HG03139 (cell line): Measurements from ENCODE around the gene RP9.
"Not testable (repeated sequence)": the region's sequence is repeated elsewhere in the genome, so short reads cannot be mapped to it uniquely, and the experiment has no call there.

Source experiments
- ATAC-seq: cut with Tn5 transposase; IDR thresholded peaks from one replicate; pipeline ENCODE4 v1.9.1; 2021; ENCODE audit not compliant: unreplicated experiment

Gene RP9

GRCh38 chr7:33107136-33108066, 1.8 kb downstream of the RP9 start:
- ATAC-seq = no peak

- ATAC-seq = no peak
Observed at GRCh38 chr7:33101906-33102305, 7.3 kb downstream of the RP9 start.

GRCh38 chr7:33100770-33101169, 8.4 kb downstream of the RP9 start:
- no peak for ATAC-seq

- ATAC-seq = no peak
Observed at GRCh38 chr7:33099154-33099940, 9.9 kb downstream of the RP9 start.

DNA sequence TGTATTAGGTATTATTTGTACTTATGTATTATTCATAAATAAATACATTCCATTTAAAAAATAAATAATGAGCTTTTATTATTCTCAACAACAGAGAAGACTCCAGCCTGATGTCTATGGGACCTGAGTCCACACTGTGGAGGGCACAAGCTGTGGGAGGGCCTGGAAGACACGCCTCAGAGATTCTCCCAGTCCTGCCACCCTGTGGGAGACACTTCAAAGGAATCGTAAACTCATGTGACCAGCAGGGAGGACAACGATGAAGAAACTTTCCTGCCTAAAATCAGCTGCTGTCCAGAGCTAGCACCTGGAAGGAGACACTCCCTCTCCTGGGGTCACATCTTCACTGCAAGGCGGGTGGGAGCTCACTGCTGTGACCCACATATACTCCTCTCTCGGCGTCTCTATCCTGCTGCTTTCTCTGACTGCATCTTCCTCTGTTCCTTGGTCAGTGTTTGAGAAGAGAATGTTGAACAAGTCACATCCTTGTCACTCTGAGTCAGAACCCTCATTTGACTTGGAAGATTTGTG, 14.4 kb downstream of the RP9 start:
- not testable (repeated sequence) for ATAC-seq

- no peak for ATAC-seq
Observed at GRCh38 chr7:33093266-33093665, 15.9 kb downstream of the RP9 start.

DNA sequence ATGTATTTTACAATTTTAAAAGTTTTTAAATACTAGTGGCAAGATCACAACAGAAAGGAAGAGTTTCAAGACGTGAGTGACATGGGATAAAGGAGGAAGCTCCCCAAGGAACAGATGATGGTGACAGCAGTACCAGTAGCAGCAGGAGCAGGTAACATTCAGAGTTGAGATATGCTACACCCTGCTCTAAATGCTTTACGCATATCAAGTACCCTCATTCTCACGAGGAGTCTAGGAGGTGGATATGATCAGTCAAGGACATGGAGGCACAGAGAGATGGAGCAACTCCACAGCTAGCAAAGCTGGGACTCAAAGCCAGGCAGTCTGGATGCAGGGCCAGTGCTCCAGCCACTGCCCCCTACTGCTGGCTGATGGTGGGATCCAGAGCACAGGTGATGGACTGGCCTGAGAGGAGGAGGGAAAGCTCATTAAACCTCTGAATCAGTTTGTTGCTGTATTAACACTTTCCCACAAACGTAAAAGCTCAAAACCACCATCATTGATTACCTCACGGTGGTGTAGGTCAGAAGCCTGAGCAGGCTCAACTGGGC, 17.5 kb downstream of the RP9 start:
- no peak for ATAC-seq

- no peak for ATAC-seq
Observed at GRCh38 chr7:33091111-33091531, 18.1 kb downstream of the RP9 start.

- ATAC-seq = no peak
Observed at GRCh38 chr7:33089142-33089541, 20.1 kb downstream of the RP9 start.

DNA sequence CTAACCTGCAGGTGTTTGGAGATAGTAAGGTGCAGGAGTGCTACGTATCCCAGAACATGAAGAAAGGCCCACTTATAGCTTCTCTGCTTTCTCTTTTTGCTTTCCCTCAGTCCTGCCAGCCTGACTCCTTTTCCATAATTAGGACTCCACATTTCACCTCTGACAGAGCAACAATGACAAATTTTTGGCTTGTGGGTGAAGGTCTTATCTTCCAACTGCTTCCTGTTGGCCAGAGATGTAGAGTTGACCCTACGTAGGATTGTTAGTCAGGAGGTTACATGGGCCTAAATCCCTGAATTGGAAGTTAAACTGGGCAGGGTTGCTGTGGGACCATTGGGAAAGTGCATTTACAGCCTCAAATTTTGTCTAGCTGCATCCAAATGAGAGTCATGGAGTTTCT, 21.3 kb downstream of the RP9 start:
- ATAC-seq = no peak

DNA sequence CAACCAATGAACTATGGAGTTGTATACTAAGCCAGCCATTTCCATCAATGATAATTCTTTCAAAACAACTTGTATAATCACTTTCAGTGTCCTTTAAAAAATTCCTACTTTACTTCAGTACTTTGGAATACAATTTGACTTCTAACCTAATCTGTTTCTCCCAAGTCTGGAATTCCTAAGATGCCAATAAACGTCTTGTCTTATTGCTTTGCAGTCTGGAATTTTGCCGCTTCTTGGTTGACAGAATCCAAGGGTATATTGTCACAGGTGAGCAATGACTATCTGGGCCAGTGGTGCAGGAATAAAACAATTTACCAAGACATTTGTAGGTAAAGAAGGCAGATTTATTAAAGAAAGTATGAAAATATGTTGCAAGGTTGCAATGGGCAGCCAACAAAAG, 21.8 kb downstream of the RP9 start:
- ATAC-seq = no peak

DNA sequence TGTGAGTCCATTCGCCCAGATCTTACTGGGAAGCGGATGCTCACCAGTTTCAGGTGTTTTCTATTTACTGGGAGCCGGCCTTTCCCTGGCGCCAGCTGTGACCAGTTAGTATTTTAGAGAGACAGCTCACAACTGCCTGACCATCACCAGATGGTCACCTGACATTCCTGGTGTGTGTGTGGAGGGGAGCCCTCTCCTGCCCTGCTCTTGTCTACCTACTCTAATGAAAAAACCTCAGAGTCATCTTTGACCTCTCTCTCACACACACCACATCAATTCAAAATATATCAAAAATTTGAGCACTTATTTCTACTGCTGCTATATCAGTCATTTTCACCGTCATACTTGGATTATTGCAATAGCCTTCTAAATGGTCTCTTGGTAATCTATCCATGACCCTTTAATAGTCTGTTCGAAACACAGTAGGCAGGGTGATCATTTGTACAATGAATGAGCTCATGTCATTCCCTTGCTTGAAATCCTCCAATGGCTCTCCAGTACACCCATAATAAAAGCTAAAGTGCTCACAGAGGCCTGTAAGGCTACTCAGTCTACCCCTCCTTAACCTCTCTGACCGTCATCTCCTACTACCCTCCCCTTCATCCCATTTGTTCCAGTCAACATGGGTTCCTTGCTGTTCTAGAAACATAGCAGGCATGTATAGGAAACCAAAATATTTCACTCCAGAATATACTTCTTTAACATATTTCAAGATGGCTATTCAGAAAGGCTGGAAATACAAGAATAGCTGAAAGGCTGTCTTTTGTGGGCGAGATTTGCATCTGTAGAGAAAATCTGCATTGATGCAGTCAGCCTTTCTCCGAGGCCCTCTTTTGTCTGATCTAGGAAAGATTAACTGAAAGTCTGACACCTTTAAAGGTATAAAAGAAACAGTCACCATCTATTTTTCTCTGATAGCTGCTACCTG, 29.2 kb downstream of the RP9 start:
- no peak for ATAC-seq

DNA sequence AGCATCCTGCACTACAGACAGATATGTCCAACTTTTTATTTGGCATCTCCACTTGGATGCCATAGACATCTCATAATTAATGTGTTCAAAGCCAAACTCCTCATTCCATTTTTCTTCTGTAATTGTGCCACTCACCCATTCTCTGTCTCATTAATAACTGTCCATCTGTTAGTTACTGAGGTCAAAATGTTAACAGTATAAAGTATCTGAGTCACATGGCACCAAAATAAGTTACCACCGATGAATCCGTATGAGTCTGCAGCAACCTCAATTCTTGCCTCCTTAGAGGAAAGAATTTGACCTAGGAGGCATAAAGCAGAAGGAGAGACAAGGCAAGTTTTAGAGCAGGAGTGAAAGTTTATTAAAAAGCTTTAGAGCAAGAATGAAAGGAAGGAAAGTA, 30.1 kb downstream of the RP9 start:
- no peak for ATAC-seq

DNA sequence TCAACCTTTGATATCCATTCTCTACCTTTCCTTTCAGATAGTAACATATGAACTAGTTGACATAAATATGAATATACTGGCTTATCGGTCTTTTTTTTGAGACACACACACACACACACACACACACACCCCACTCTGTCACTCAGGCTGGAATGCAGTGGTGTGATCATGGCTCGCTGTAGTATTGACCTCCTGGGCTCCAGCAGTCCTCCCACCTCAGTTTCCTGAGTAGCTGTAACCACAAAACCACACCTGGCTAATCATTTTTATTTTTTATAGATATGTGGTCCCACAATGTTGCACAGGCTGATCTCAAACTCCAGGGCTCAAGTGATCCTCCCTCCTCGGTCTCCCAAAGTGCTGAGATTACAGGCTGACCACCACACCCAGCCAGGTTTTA, 32.5 kb downstream of the RP9 start:
- ATAC-seq = peak; percentile 73

- ATAC-seq = no peak
Observed at GRCh38 chr7:33075818-33076518, 33.2 kb downstream of the RP9 start.

DNA sequence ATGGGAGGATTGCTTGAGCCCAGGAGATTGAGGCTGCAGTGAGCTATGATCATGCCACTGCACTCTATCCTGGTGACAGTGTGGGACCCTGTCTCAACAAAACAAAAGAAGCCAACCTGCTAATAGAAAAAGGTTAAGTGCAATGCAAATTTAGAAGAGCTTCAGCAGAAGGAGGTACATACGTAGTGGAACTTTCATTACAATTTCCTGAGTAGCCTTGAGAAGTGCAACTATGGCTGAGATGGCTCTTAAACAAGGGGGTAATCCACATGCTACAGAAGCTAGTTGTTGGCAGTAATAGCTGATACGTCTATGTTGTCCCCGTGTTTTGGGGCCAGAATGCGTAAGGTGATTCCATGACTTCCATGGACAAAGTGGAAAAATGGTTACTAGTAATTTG, 36.0 kb downstream of the RP9 start:
- no peak for ATAC-seq

GRCh38 chr7:33072471-33072870, 36.7 kb downstream of the RP9 start:
- no peak for ATAC-seq

DNA sequence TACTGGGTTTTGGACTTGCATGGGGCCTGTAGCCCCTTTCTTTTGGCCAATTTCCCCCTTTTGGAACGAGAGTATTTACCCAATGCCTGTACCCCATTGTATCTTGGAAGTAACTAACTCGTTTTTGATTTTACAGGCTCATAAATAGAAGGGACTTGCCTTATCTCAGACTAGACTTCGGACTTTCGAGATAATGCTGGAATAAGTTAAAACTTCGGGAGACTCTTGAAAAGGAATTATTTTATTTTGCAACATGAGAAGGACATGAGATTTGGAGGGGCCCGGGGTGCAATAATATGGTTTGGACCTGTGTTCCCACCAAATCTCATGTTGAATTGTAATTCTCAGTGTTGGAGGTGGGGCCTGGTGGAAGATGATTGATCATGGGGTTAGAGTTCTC, 38.4 kb downstream of the RP9 start:
- ATAC-seq = no peak

DNA sequence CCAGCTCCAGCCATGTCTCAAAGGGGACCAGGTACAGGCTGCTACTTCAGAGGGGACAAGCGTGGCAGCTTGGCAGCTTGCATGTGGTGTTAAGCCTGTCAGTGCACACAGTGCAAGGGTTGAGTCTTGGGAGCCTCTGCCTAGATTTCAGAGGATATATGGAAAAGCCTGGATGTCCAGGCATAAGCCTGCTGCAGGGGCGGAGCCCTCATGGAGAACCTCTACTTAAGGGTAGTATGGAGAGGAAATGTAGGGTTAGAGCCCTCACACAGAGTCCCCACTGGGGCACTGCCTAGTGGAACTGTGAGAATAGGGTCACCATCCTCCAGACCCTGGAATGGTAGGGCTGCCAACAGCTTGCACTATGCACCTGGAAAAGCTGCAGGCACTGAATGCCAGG, 38.9 kb downstream of the RP9 start:
- ATAC-seq = no peak

DNA sequence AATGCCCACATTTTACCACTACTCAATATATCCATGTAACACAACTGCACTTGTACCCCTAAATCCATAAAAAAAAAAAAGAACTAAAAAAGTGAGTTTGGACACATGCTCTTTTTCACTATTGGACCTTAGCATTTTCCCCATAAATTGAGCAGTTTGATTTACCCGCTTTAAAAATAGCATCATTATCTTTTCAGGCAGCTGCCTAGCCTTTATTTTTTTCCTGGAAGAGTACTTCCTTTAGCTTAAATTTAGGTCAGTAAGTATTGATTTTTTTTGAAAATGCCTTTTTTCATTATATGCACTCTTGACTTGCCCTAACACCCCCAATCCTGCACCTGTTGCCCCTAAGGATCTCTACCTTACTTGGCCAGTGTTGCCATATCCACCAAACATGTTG, 41.3 kb downstream of the RP9 start:
- ATAC-seq = no peak
